ENCODE measurements around the gene TRIM41.

Gene TRIM41

DNA sequence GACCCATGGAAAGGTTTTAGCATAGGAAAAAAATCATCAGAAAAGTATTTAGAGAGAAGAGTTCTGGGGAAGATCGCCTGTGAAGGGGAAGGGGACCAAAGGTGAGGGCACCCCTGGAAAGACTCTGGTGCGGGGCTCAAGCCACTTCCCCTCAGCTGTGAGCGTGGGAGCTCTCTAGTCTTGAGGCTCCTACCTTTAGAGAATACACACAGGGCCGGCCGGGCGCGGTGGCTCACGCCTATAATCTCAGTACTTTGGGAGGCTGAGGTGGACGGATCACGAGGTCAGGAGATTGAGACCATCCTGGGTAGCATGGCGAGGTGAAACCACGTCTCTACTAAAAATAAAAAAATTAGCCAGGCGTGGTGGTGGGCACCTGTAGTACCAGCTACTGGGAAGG, 6.9 kb downstream of the TRIM41 start:
- no peak for DNase-seq (ENCODE audit: insufficient read length, low spot score)
- FAIRE-seq: no peak

DNA sequence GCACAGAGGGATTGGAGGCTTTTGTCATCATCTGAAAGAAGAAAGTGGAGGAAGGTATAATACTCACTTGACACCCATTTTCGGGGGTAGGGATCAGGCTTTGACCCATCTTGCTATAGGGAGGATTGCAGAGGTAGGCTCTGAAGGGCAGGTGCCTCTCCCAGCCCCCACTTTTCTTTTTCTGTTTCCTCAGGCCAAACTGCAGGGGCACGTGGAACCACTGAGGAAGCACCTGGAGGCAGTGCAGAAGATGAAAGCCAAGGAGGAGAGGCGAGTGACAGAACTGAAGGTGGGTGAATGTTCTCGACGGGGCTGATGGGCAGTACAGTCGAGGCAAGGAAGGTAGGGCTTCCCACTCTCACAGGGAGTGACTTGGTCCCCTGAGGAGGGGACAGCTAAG, 7.5 kb downstream of the TRIM41 start:
- no peak for FAIRE-seq
- no peak for DNase-seq (ENCODE audit: insufficient read length, low spot score)

DNA sequence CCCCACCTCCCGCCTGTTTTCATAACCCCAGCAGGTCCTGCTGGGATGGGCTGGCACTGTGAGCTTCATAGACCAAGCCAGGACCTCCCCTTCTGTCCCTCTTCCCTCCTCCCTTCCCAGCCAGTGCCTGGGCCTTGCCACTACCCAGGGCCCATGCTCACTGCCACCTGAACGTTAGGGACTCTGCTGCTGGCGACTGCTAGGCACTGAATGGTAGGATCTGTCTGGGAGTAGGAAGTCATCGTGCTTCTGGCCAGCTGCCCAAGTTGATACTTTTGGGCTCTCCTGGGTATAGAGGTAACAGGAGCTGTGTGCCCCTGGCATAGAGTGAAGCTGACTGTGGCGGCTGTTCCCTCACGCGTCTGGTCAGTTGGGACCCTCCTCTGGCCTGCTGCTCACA, 8.4 kb downstream of the TRIM41 start:
- no peak for DNase-seq (ENCODE audit: insufficient read length, low spot score)
- no peak for FAIRE-seq

GRCh38 chr5:181232593-181232992, 9.5 kb downstream of the TRIM41 start:
- no peak for FAIRE-seq

GRCh38 chr5:181233088-181233800, 10.2 kb downstream of the TRIM41 start:
- FAIRE-seq (no peak), DNase-seq (ENCODE audit: insufficient read length, low spot score) (no peak)

More at GRCh38 chr5:181232593-181232992, 9.5 kb downstream of the TRIM41 start:
- DNase-seq (ENCODE audit: insufficient read length, low spot score): no peak

GRCh38 chr5:181233801-181234454, 10.8 kb downstream of the TRIM41 start:
- FAIRE-seq (no peak), DNase-seq (ENCODE audit: insufficient read length, low spot score) (no peak)

DNA sequence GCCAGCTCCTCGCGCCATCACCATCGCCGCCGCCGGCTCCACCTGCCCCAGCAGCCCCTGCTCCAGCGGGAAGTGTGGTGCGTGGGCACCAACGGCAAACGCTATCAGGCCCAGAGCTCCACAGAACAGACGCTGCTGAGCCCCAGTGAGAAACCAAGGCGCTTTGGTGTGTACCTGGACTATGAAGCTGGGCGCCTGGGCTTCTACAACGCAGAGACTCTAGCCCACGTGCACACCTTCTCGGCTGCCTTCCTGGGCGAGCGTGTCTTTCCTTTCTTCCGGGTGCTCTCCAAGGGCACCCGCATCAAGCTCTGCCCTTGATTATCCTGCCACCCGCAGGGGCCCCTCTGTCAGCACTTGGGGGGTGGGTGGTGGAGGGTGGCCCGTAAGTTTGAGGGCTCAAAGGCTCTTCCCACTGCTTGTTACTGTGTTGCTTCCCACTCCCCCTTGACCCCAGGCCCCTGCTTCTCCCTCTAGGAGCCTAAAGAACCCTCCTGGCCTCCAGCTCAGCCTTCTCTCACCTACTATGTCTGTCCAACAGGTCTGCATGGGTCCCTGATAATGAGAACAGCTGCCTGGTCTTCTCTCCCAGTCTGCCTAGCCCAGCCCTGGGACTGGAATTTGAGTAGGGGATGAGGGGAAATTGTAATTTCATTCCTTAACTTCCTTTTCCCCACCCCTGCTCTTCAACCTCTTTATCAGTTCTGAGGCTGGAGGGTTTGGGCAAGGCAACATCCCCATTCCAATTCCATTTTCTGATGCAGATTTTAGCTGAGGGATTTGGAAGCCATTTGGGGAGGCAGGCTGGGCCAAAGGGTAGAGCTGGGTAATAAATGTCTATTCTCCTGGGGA, 11.6 kb downstream of the TRIM41 start:
- DNase-seq (ENCODE audit: insufficient read length, low spot score): no peak
- FAIRE-seq: no peak

GRCh38 chr5:181235323-181235688, 12.2 kb downstream of the TRIM41 start:
- FAIRE-seq (no peak), DNase-seq (ENCODE audit: insufficient read length, low spot score) (no peak)

DNA sequence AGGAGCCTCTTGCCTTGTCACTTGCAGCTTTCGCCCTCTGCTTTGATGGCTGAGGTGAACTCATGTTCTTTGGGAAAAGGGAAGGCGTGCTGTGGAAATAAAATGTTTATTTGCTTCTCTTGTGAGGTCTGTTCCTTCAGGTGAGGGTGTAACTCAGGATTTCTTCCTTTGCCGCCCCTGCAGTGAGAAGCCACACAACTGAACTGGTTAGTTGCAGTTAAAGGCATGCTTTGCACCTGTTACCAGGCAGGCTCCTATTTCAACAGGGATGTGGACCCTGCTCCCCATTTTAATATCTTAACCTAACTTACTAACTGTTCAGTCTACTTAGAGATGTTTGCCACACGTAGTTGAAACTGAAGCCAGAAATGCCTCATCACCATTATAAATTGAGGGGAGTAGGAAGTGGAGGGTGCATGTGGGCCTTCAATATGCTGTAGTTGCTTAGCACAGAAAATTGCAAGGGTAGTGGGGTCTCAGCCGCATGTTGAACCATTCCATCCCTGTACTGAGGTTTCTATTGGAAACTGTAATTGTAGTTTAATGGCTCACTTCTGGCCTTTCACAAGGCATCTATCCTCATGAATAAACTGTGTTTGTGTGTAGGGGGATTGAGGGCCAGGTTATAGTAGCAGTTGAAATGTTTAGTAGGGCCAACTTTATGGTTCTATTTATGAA, 12.7 kb downstream of the TRIM41 start:
- FAIRE-seq: no peak
- no peak for DNase-seq (ENCODE audit: insufficient read length, low spot score)

DNA sequence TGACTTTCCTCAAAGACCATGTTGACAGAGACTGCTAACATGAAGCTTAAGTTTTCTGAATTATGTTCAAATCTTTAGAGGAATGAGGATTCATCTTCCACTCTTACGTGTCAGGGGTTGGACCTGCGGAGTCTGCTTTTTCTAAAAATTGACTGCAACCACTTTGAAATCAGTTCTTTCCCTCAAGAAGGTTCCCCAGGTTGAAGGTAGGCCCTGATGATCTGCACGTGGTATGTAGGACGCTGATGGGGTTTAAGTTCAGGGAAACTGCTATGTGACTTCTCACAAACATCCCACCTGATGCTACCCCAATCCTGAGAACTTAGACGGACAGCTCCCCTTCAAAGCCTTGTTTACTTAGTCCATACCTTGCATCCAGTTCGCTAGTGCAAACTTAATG, 13.4 kb downstream of the TRIM41 start:
- DNase-seq (ENCODE audit: insufficient read length, low spot score): no peak
- FAIRE-seq: no peak

DNA sequence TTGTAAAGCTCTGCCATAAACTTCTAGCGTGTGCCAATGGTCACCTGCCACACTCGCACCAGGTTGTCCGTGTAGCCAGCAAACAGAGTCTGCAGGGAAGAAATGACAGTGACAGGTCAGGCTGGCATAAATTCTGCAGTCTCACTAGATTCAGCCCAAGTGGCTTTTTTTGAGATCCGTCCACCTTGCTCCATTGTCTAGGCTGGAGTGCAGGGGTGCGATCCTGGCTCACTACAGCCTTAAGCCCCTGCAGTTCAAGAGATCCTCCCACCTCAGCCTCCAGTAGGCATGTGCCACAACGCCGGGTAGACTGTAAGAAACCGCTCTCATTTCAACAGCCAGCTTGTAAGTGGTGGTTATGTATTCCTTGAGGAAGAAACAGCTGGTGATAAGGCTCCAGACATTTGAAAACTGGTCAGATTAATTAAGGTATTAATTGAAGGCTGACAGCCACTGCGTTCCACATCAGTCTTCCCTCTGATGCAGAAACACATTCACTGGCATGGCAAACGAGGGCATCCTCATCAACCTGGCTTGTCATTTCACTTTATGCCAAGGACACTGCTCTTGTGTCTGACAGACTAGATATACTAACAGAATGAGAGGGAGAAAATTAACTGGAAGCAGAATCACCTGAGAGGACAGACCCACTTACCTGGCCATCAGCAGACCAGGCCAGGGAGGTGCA, 14.0 kb downstream of the TRIM41 start:
- DNase-seq (ENCODE audit: insufficient read length, low spot score) (no peak), FAIRE-seq (no peak)

- FAIRE-seq: no peak
- DNase-seq (ENCODE audit: insufficient read length, low spot score): no peak
Observed at GRCh38 chr5:181237729-181238385, 14.8 kb downstream of the TRIM41 start.

- no peak for FAIRE-seq
- DNase-seq (ENCODE audit: insufficient read length, low spot score): no peak
Observed at GRCh38 chr5:181239062-181239663, 16.1 kb downstream of the TRIM41 start.

GRCh38 chr5:181241393-181241975, 18.4 kb downstream of the TRIM41 start:
- DNase-seq (ENCODE audit: insufficient read length, low spot score): no peak

DNA sequence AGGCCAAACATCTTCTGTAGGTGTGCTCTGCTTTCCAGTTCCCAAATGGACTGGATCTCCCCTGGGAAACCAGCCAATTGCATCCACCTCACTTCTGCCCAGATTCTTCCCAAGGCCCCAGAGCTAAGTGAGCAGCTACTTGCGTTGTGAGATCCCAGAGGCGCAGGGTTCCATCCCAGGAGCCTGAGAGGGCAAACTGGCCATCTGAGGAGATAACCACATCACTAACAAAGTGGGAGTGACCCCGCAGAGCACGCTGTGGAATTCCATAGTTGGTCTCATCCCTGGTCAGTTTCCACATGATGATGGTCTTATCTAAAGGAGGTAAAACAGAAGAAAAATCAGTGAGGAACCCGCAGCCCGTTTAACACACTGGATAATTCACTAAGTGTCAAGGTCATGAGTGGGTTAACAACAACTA, 19.0 kb downstream of the TRIM41 start:
- DNase-seq (ENCODE audit: insufficient read length, low spot score): no peak
- no peak for FAIRE-seq

More at GRCh38 chr5:181241393-181241975, 18.4 kb downstream of the TRIM41 start:
- no peak for FAIRE-seq

DNA sequence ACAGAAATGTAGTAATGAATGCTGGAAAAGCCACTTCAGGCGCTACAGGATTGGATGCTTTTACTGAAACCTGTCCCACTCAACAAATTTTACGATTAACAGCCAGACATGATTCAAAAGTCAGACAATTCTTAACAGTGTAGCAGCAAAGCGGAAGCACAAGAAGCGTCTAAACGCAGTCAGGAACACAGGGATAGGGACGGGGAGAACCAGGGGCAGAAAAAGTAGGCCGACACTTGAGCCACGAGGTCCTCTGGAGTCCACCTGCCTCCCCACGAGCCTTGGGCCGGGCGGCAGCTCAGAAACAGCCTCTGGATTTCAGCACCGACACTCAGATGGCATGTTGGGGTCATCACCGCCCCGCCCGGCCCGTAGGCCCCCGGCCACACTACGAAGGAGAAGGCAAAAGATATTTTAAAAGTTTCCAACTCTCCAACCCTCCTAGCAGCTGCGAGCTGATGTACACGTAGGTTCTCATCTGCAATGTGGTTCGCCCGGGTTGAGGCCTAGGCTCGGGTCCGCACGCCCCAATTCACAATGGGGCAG, 20.0 kb downstream of the TRIM41 start:
- FAIRE-seq (no peak), DNase-seq (ENCODE audit: insufficient read length, low spot score) (no peak)

DNA sequence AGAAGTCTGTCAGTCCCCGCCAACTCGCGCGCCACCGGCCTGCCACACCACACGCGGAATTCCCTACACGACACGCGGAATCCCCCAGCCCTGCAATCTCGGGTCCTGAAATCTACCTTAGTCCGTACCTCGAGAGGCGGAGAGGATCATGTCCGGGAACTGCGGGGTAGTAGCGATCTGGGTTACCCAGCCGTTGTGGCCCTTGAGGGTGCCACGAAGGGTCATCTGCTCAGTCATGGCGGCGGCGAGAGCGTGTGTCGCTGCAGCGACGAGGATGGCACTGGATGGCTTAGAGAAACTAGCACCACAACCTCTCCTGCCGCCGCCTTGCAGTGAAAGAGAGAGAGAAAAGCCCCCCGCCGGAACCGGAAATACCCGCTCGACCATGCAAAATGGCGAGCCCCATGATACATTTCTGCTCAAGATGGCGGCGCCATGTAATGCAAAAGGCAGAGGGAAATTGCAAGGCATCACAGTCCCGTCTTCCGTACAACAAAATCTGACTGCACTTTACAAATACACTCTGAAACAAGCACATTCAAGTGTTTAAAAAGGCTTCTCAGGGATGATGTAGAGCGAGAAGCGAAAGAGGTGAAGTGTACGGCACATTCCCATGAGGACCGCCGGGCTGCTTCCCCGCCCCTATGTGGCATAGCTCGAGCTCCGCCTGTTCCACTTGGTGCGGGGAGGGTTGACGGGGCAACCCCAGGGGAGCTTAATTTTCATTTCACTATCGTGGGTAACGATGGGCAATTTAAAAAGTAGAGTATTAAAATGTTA, 20.7 kb downstream of the TRIM41 start, which contains the start of gene RACK1:
TSS of gene RACK1 (minus strand) at position 343 of the 780 bp plus-strand sequence. CDS start at position 237, 106 bp downstream.
- DNase-seq (ENCODE audit: insufficient read length, low spot score): peak; percentile 76
- no peak for FAIRE-seq
